GM18507 (cell line): ENCODE data around the gene TK2.
A peak's percentile ranks its signal among the peaks of the same experiment; 100 is the strongest.
"Not testable (repeated sequence)": the region's sequence is repeated elsewhere in the genome, so short reads cannot be mapped to it uniquely, and the experiment has no call there.

ENCODE experiments used
- DNase-seq: peaks from one replicate; pipeline ENCODE4 v3.0.0; 2011; ENCODE audit warnings: low read depth; ENCODE audit not compliant: insufficient read length; ENCODE audit errors: extremely low spot score
- FAIRE-seq: peaks from 2 replicates; lab custom pipeline; 2011; peaks lifted over from hg19 to GRCh38; lab: Jason Lieb, UNC

Gene TK2

GRCh38 chr16:66575060-66575459, 25.1 kb upstream of the TK2 start:
- FAIRE-seq (no peak), DNase-seq (no peak)

- DNase-seq = no peak
- FAIRE-seq = no peak
Observed at GRCh38 chr16:66574531-66574930, 24.6 kb upstream of the TK2 start.

GRCh38 chr16:66574081-66574480, 24.2 kb upstream of the TK2 start:
- DNase-seq (no peak), FAIRE-seq (no peak)

- FAIRE-seq = no peak
Observed at GRCh38 chr16:66572356-66572755, 22.4 kb upstream of the TK2 start.

GRCh38 chr16:66569827-66570405, 20.0 kb upstream of the TK2 start:
- FAIRE-seq = no peak

More at GRCh38 chr16:66572356-66572755, 22.4 kb upstream of the TK2 start:
- DNase-seq = no peak

GRCh38 chr16:66569131-66569530, 19.2 kb upstream of the TK2 start:
- DNase-seq = no peak
- no peak for FAIRE-seq

More at GRCh38 chr16:66569827-66570405, 20.0 kb upstream of the TK2 start:
- DNase-seq = no peak

GRCh38 chr16:66568355-66568754, 18.4 kb upstream of the TK2 start:
- FAIRE-seq (no peak), DNase-seq (no peak)

- FAIRE-seq = not testable (repeated sequence)
Observed at GRCh38 chr16:66567270-66567669, 17.3 kb upstream of the TK2 start.

GRCh38 chr16:66566051-66566901, 16.4 kb upstream of the TK2 start, which contains the start of gene CMTM1:
Gene CMTM1 (plus strand): TSS chr16:66566439. CDS start chr16:66566514, 75 bp downstream.
- no peak for FAIRE-seq
- no peak for DNase-seq

More at GRCh38 chr16:66567270-66567669, 17.3 kb upstream of the TK2 start:
- not testable (repeated sequence) for DNase-seq

GRCh38 chr16:66563574-66564334, 13.8 kb upstream of the TK2 start:
- no peak for FAIRE-seq
- no peak for DNase-seq

GRCh38 chr16:66562986-66563385, 13.1 kb upstream of the TK2 start:
- DNase-seq = no peak
- FAIRE-seq = no peak

GRCh38 chr16:66562409-66562808, 12.5 kb upstream of the TK2 start:
- FAIRE-seq (no peak), DNase-seq (no peak)

- peak; percentile 62 for FAIRE-seq
- no peak for DNase-seq
Observed at GRCh38 chr16:66561381-66562080, 11.6 kb upstream of the TK2 start.

- DNase-seq = no peak
- FAIRE-seq = no peak
Observed at GRCh38 chr16:66560107-66560506, 10.2 kb upstream of the TK2 start.

GRCh38 chr16:66554495-66554894, 4.6 kb upstream of the TK2 start:
- DNase-seq (no peak), FAIRE-seq (no peak)

- FAIRE-seq (no peak), DNase-seq (no peak)
Observed at GRCh38 chr16:66554021-66554420, 4.1 kb upstream of the TK2 start.

- no peak for FAIRE-seq
Observed at GRCh38 chr16:66553223-66553622, 3.3 kb upstream of the TK2 start.

GRCh38 chr16:66552286-66553177, 2.6 kb upstream of the TK2 start, which contains the start of gene CKLF:
Gene CKLF (plus strand): TSS chr16:66552576. CDS start chr16:66552716, 140 bp downstream.
- DNase-seq (peak; percentile 91), FAIRE-seq (peak; percentile 63)

More at GRCh38 chr16:66553223-66553622, 3.3 kb upstream of the TK2 start:
- DNase-seq = no peak
